ENCODE measurements around the gene CCDC102A. TPM values are rescaled to one million over a fixed set of nuclear protein-coding genes. Genes with fewer than 3 reads are reported as not detected.
A peak's percentile ranks its signal among the peaks of the same experiment; 100 is the strongest.

The CCDC102A gene
- total RNA-seq, 4 donors from 2014 or later, result 7.1 to 11.5 (median 8.5) TPM

DNA sequence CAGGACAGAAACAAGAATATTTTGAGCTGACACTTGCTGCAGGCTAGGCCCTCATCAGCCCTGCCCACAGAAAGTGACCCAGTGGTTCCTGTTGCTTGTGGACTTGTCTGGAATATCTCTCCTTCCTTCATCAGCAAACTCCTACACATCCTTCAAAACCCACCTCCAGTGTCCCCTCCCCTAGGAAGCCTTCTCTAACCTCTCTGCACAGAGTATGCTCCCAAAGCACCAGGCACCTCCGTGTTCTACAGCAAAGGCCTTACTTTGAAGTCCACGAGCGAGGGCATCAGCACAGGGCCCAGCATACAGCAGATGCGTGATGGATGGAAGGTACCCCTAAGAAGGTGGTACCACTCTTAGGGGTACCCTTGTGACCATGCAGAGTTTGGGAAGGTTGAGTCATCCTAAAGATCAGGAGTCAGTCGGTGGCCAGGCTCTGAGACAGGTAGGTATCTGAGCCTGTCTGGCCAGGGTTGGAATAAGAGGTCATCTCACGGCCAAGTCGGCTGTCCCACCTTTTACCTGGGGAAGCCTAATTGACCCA is 2.0 kb downstream of the CCDC102A start:
- no peak for TF ChIP-seq EP300 (IDR thresholded peaks at IDR 0.05)
- TF ChIP-seq POLR2A (IDR thresholded peaks at IDR 0.05), result no peak
- no peak for TF ChIP-seq POLR2AphosphoS5 (IDR thresholded peaks at IDR 0.05)
- TF ChIP-seq CTCF (IDR thresholded peaks at IDR 0.05), result no peak
- WGBS, result 89% methylated on average over 7 of the region's 7 CpGs
- Histone ChIP-seq H3K4me3 (no peak overlapping the region), H3K36me3 (no peaks in the 10 kb centered on the region), H3K9me3 (no peaks in the 10 kb centered on the region), H3K27me3 (no peaks in the 10 kb centered on the region), H3K4me1 (peaks cover 65% of the 10 kb centered on the region), H3K27ac (no peak overlapping the region)
- DNase-seq (ENCODE audit: low spot score in 2 of 2), result peak; percentile 49 to 62

DNA sequence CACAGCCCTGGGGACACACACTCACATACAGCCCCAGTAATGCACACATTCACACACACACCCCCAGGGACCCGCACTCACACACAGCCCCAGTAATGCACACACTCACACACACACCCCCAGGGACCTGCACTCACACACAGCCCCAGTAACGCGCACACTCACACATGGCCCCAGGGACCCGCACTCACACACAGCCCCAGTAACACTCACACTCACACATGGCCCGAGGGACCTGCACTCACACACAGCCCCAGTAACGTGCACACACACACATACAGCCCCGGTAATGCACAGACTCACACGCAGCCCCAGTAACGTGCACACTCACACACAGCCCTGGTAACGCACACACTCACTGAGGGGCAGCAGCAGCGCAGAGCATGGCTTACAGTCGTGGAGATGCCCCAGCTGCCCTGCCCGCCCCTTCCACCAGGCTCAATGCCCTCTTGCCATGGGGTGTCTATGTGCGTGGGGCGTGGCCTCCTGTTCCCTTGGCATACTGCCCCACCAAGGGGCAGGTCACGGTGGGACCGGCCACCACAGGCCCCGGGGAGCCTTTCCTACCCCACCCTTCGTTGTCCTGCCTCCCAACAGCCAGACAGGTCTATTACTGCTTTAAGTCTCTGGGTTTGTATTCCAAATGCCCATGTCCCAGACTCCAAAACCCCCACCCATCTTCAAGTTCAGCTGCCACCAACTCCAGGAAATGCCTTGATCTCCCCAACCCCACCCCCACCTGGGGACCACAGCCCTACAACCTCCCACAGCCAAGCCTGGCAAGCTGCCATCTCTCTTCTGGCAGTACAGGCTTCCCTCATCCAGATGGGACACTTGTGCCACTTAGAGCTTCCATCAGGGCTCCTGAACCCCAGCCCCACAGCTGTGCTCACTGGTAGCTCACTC is 2.7 kb downstream of the CCDC102A start:
- DNase-seq (ENCODE audit: low spot score in 2 of 2), result peak; percentile 77 to 78
- no peak overlapping the region for H3K27ac ChIP-seq

DNA sequence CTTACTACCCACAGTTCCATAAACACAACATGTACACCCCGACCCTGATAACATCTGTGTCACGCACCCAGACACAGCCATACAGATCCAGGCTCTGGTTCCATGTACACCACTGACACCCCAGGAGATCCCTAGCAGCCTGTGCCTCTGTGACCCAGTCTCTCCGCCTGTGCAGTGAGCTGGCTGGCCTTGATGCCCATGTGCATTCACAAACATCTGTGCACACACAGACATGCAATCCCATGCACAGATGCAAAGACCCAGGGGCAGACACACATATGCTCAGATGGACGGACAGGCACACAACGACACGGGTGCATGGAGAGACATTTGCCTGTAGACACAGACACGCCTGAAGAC is 4.1 kb downstream of the CCDC102A start:
- Histone ChIP-seq H3K4me1 (peaks cover 58% of the 10 kb centered on the region), H3K4me3 (no peak overlapping the region), H3K27me3 (no peaks in the 10 kb centered on the region), H3K27ac (no peak overlapping the region), H3K9me3 (no peaks in the 10 kb centered on the region), H3K36me3 (no peaks in the 10 kb centered on the region)
- TF ChIP-seq CTCF (IDR thresholded peaks at IDR 0.05), result no peak
- no peak for TF ChIP-seq POLR2A (IDR thresholded peaks at IDR 0.05)
- no peak for TF ChIP-seq EP300 (IDR thresholded peaks at IDR 0.05)
- no peak for TF ChIP-seq POLR2AphosphoS5 (IDR thresholded peaks at IDR 0.05)
- WGBS, result 68% methylated on average over 7 of the region's 7 CpGs
- DNase-seq (ENCODE audit: low spot score in 2 of 2), result peak; percentile 41 to 56

More for the DNA sequence above, 2.7 kb downstream of the CCDC102A start:
- H3K27me3 ChIP-seq, result no peaks in the 10 kb centered on the region
- H3K36me3 ChIP-seq, result no peaks in the 10 kb centered on the region
- H3K4me1 ChIP-seq, result peaks cover 65% of the 10 kb centered on the region
- TF ChIP-seq EP300 (IDR thresholded peaks at IDR 0.05), result no peak
- no peak for TF ChIP-seq CTCF (IDR thresholded peaks at IDR 0.05)
- TF ChIP-seq POLR2AphosphoS5 (IDR thresholded peaks at IDR 0.05), result no peak
- no peak for TF ChIP-seq POLR2A (IDR thresholded peaks at IDR 0.05)
- WGBS, result 21% methylated on average over 13 of the region's 19 CpGs
- no peaks in the 10 kb centered on the region for H3K9me3 ChIP-seq
- peak overlapping the region; percentile 5 for H3K4me3 ChIP-seq

DNA sequence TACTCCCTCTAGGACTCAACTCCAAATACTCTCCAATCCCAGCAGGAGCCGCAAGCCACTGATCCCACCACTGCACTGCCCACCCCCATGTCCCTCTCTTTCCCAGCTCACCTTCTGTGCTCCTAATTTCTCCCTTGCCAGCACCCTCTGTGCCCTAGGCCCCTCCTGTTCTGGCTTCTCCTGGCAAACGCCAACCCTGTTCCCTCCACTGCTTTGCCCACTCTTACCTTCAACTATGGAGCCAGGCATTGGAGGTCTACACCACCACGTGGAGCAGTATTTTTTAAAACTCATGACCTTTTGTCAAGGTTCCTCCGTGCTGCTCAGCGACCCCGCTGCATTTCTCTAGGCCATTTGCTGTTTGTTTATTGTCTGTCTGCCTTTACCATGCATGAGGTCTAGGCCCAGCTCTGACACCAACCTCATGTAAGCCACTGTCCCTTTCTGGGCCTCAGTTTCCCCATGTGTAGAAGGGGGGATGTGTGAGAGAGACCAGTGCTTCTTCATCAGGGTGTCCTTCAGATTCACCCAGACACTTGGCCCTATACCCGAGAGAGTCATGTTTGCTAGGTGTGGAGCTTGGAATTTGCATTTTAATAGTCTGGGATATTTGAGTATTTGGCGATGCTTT is 4.6 kb downstream of the CCDC102A start:
- Histone ChIP-seq H3K27me3 (no peaks in the 10 kb centered on the region), H3K4me1 (peaks cover 54% of the 10 kb centered on the region), H3K27ac (no peak overlapping the region), H3K4me3 (no peak overlapping the region), H3K9me3 (no peaks in the 10 kb centered on the region), H3K36me3 (no peaks in the 10 kb centered on the region)
- TF ChIP-seq POLR2A (IDR thresholded peaks at IDR 0.05) (no peak), CTCF (IDR thresholded peaks at IDR 0.05) (no peak), EP300 (IDR thresholded peaks at IDR 0.05) (no peak), POLR2AphosphoS5 (IDR thresholded peaks at IDR 0.05) (no peak)
- 76% methylated on average over 8 of the region's 8 CpGs for WGBS
- DNase-seq (ENCODE audit: low spot score in 2 of 2), result peak; percentile 33 to 48

- WGBS, result 86% methylated on average over 3 of the region's 3 CpGs
- TF ChIP-seq EP300 (IDR thresholded peaks at IDR 0.05), result no peak
- no peak for TF ChIP-seq POLR2A (IDR thresholded peaks at IDR 0.05)
- no peak for TF ChIP-seq POLR2AphosphoS5 (IDR thresholded peaks at IDR 0.05)
- TF ChIP-seq CTCF (IDR thresholded peaks at IDR 0.05), result no peak
- Histone ChIP-seq H3K36me3 (no peaks in the 10 kb centered on the region), H3K27me3 (no peaks in the 10 kb centered on the region), H3K4me3 (no peak overlapping the region), H3K9me3 (no peaks in the 10 kb centered on the region), H3K4me1 (peaks cover 48% of the 10 kb centered on the region), H3K27ac (no peak overlapping the region)
- DNase-seq (ENCODE audit: low spot score in 2 of 2), result peak in 1 of 2 donors; percentile 35
These were observed 5.2 kb downstream of the CCDC102A start for GRCh38 chr16:57531253-57531575.

Measured in suprapubic skin (tissue), 4 donors.